Activated T-helper 1 cell treated with anti-CD3 and anti-CD28 coated beads, Interleukin-2, amount 50 U/mL, for 16 hours (primary cell): ENCODE results near the gene DENND4B.
"Not testable (repeated sequence)": the region's sequence is repeated elsewhere in the genome, so short reads cannot be mapped to it uniquely, and the experiment has no call there.

Experiments used
- DNase-seq, 2 donors: peaks; one replicate each; pipeline ENCODE4 v3.0.0-alpha.2; 2020; ENCODE audit warnings: low read depth in 1 of 2, low spot score in 1 of 2

DENND4B gene

DNA sequence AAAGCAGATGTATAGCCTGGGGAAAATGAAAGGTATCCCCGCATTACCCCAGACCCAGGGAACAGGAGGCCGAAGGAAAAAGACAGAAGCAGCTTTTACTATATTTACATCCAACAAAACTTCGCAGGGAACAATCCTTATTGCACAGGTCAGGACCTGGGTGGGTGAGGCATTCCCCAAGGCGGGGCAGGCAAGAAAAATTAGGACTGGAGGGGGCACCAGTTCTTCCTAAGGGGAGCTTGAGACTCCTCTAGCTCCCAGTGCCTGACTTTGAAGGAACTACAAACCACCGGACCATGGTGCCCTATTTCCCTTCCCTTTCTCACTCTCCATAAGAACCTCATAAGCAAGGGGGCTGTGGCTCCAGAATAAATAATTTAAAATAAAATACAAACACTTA, 17.1 kb downstream of the DENND4B start:
- no peak for DNase-seq

DNA sequence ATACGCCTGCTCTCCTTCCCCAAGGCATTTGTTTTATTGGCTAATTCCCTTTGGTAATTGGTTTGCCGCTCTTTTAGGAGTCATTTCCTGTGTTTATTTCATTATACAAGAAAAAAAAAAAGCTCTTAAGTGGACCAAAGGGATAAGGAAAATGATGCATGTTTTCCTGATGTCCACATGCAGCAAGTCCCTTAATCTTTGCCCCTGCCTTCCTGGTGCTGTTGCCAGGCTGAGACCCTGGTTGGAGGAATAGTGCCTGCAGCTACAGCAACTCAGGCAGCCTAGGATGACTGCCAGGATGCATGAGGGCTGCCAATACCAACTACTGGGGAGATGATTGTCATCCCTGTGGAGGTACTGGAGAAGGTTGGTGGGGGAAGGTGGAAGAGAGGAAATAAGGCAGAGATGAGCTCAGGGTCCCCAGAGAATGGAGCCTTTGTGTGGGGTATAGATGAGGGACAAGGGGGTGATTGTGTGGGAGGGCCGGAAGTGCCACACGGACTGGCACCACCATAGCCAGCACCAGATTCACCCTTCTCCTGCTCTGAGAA, 17.7 kb downstream of the DENND4B start:
- no peak for DNase-seq

DNA sequence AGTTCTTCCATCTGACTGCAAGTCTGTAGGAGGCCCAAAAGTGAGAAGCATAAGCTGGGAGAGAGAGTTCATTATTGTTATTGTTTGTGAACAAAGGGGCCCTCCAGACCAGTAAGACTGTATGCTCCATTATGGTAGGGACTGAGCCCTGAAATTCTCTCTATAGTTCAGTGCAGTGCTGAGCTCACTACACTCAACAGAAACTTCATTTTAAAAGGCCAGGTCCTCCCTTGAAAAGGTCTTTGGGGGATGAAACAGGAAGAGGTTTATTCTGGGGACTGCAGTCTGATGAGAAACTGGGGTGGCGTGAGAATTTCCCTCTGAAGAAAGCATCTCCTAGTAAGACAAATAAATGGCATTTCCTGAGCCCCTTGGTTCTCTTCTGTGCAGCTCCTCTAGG, 18.3 kb downstream of the DENND4B start:
- no peak for DNase-seq

DNA sequence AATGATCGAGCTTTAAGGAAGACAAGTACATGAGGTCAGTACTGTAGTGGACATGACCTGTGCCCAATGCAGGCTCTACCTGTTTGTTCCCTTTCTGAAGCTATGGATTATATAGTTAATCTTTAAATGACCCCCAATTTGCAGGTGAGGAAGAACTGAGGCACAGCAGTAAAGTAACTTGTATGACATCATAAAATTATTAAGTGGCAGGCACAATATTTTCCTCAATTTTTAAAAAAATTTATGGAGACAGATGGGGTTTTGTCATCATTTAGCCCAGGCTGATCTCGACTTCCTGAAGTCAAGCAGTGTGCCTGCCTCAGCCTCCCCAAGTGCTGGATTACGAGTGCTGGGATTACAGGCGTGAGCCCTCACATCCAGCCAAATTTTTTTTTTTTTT, 20.1 kb downstream of the DENND4B start:
- no peak for DNase-seq

DNA sequence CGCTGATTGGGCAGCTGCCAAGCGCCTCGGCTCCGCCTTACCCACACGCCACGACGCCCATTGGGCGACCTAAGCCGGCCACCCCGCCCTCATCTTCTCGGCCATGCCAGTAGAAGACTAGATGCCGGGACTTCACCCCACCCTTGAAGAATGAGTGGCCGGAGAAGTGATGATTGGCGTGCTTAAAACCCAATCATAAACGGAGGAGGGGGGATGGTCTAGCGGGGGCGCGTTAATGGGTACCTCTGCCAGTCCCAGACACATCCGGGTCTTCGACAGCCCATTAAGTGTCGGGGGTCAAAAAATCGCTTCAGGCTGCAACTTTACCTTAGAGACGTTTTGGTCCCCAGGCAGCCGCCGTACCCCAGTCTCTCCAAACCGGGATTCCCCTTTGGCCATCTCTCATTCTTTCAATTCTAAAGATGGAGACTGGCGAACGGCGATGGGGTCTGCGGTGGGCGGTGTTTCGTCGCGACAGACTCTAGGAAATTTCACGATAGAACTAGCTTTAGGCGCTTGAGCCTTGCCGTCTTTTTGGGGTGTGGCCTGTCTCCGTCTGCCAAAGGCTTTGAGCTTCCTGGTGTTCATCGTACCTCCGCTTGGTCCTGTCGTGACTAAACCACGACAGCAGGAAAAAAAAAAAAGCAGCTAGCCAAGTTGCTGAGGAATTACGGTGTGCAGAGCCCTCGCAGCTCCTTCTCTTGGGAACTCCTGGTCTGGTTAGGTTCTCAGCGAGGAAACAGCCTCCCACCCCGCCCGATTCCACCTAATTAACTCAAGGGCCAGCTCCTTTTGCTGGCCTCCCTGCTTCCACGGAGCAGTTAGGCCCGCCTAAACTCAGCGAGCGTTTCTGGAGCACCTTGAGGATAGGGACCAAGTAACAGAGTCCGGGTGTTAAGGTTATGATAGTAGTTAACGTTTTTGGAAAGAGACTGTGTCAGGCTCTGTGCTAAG, 23.3 kb downstream of the DENND4B start, which contains the start of gene GATAD2B:
Gene GATAD2B (minus strand): TSS at position 1 of the 954 bp plus-strand sequence. CDS start 94,625 bp downstream, outside the sequence.
- peak; percentile 93 to 97 for DNase-seq

DNA sequence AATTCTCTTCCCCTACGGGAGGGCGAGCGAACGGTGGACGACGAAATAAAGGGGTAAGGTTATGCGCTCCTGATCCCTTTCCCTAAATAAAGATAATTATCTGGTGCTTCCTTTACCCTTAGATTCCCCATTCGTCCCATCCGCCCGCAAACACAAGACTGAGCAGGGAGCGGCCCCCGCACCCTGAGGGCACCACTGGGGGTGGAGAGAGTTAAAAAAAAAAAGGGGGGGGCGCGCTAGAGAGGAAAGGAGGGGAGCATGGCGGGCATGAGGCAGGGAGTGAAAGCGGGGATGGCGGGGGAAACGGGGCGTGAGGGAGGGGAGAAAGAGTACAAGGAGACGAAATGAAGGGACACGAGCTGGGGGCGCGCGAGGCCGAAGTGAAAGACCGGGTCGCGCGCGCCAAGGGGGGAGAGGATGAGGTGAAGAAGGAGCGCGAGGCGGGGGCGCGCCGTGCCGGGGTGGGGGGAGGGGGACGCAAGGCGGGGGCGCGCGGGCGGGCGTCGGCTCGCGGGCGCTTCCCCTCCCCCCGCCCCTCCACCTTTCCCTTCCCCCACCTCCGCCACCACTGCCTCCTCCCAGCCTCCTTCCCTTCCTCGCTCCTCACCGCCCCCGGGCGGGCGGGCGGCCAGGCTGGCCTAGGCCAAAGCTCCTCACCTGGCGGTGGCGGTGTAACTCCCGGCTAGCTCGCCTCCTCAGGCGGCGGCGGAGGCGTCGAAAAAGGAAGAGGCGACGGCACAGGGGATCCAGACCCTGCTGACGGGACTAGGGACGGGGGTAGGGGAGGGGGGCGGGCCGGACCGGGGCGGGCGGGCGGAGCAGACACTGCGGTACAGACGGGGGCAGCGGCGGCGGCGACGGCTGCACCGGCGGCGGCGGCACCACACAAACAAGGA, 24.2 kb downstream of the DENND4B start:
- DNase-seq = peak in 1 of 2 donors; percentile 13

DNA sequence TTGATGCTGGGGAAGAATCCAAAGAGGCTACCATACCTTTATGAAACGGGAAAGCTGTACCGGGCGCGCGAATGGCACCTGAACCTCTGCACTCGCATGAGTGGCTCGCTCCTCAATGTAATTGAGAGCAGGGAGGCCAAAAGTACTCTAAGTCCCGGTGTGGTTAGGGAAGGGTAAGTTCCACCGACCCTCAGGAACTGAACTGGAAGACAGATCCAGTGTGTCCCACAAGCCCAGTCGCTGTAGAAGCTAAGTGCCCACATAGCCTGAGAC, 24.8 kb downstream of the DENND4B start:
- no peak for DNase-seq

DNA sequence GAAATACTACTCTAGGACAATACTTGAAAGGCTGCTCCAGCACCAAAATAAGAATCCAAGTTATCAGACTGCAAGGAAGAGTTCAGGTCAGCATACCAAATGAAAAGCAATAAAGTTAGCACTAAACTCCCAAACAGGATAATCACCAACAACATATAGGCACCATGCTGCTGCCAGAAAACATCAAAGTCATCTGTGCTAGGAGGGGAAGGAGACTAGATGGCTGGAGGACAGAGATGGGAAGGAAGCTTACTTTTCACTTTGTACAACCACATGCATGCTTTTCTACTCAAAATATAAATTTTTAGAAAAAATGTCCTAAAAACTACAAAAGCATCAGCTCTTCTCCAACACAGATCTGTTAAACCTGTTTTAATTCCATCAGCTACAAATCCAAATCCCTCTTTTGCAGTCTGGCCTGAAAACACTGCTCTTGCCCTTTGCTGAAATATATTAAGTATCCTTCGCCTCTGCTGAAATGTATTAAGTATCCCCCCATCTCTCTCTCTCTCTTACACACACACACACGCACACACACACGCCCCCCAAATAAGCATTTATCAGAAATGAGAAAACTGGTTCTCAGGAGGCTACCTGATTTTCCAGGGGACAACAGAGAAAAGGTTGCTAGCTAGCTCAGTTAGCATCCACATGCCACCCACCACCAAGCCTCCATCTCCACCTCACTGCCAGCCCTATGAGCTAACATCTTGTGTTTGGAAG, 25.3 kb downstream of the DENND4B start:
- no peak for DNase-seq

DNA sequence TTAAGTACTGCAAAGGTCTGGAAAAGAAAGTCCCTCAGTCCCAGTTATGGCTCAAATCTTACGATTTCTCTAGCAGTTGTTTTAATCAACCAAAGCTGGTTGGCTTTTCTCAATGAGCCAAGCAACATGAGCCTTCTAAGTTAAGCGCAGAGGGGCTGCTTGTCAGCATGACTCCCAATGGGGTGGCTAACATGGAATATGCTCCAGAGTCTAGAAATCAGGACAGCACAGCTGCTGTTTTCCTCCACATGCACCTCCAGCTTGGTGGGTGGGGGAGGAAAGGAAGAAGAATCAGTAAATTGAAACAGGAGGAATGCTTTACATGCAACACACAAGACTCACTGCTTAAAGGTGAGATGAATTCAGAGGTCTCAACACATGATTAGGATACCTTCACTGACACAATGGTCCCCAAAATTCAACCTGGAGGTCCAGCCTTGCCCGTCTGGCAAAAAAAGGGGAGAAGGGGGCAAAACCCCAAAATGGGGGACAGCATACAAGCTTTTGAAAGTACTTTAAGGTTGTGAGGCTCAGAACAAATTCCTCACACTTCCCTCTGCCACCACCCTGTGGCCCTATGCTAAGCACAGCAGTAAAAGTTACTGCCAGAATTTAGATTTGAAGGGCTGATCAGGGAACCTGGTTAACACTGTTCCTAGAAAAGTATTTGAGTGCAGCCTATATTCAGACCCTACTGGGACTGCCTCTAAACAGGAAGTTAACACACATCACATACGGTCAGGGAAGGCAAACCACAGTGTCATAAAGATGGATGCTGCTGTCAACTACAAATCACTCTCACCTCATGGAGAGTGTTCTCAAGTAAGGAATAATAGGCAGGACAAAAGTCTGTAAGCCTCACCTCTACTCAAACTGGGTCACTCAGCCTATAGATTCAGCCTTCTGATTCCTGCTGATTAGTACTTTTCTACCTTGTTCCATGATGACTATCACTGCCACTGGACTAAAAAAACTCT, 26.4 kb downstream of the DENND4B start:
- no peak for DNase-seq

DNA sequence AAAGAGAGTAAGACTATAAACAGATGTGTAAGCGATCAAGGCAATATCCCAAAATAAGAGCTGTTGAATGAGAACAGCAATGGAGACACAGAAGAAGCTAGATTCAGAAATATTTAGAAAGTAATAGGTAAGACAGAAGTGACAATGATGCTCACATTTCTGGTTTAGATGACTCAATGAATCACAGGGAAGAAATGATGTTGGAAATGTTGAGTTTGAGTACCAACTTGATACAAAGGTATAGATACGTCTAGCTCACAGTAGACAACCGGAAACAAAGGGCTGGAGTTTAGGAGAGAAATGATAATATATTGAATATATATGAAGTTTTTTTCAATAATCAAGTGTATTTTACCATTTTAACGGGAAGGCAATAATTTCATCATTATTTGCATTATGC, 30.2 kb downstream of the DENND4B start:
- no peak for DNase-seq

DNA sequence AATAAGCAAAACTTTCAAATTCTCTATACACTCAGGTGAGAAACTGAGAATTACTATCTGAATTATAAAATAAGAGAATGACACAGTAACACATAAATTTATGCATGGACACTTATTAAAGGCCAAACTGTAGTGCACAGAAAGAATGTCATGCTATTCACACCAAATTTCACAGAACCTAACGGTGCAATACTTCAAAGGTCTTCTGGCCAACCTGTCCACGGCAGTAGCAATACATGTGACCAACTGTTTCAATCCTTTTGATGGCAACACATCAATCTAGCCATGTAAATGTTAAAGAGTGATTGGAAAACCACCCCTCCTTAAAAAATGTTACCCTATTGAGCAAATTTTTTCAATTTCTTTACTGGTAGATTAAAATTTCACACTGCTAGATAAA, 34.2 kb downstream of the DENND4B start:
- DNase-seq = no peak

DNA sequence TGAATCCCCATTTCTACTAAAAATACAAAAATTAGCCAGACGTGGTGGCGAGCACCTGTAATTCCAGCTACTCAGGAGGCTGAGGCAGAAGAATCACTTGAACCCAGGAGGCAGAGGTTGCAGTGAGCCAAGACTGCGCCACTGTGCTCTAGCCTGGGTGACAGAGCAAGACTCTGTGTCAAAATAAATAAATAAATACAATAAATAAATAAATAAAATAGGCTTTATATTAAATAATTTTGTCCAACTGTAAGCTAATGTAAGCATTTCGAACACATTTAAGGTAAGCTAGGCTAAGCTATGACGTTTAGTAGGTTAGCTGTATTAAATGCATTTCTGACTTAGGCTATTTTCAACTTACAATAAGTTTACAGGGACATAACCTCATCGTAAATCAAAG, 36.0 kb downstream of the DENND4B start:
- DNase-seq = not testable (repeated sequence)

DNA sequence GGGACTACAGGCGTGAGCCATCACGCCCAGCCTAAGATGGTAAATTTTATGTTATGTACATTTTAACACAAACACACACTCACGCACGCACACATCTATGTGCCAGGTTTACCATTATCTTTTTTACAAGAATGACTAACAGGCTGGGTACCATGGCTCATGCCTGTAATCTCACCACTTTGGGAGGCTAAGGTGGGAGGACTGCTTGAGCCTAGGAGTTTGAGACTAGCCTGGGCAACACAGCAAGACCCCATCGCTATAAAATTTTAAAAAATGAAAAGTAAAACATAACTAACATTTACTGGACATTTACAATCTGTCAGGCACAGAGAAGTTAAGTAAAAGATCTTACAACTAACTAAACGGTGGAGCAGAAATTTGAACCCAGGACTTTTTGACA, 38.4 kb downstream of the DENND4B start:
- no peak for DNase-seq

DNA sequence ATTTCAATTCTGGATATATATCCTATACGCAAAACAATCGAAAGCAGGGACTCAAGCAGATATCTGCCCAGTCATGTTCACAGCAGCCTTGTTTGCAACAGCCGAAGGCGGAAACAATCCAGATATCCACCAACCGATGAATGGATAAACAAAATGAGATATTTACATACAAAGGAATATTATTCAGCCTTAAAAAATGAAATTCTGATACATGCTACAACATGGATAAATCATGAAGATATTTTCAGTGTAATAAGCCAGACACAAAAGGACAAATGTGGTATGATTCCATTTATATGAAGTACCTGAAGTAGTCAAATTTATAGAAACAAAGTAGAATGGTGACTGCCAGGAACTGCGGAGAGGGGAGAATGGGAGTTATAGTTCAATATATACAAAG, 39.4 kb downstream of the DENND4B start:
- DNase-seq = no peak

DNA sequence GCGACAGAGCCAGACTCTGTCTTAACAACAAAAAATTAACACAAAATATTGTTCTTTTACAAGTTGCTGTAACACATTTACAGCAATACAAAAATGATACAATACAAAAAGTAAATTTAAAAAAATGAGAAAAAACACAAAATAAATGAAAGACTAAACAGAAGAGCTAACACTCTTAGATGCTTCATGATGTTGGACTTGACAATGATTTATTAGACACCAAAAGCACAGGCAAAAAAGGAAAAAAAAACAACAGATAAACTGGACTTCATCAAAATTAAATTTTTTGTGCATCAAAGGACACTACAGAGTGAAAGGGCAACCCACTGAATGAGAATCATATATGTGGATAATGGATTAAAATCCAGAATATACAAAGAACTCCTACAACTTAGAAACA, 40.1 kb downstream of the DENND4B start:
- DNase-seq = no peak

DNA sequence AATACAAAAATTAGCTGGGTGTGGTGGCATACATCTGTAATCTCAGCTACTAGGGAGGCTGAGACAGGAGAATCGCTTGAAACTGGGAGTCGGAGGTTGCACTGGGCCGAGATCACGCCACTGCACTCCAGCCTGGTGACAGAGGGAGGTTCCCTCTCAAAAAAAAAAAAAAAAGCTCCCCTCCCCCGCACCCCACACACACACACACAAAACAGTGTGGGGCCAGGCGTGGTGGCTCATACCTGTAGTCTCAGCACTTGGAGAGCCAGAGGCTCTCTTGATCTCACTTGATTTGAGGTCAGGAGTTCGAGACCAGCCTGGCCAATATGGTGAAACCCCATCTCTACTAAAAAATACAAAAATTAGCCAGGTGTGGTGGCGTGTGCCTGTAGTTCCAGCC, 40.6 kb downstream of the DENND4B start:
- DNase-seq = not testable (repeated sequence)

DNA sequence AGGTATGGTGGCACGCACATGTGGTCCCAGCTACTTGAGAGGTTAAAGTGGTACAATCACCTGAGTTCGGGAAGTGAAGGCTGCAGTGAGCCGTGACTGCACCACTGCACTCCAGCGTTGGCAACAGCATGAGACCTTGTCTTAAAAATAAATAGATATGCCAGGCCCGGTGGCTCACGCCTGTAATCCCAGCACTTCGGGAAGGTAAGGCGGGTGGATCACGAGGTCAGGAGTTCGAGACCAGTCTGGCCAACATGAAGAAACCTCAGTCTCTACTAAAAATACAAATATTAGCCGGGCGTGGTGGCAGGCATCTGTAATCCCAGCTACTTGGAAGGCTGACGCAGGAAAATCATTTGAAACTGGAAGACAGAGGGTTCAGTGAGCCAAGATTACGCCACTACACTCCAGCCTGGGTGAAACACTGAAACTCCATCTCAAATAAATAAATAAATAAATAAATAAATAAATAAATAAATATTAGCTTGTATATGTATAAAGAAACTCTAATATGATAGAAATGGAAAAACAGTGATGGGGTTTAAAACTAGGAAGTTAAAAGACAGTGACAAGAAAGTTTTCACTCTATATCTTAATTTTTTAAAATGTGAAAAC, 42.6 kb downstream of the DENND4B start:
- no peak for DNase-seq

DNA sequence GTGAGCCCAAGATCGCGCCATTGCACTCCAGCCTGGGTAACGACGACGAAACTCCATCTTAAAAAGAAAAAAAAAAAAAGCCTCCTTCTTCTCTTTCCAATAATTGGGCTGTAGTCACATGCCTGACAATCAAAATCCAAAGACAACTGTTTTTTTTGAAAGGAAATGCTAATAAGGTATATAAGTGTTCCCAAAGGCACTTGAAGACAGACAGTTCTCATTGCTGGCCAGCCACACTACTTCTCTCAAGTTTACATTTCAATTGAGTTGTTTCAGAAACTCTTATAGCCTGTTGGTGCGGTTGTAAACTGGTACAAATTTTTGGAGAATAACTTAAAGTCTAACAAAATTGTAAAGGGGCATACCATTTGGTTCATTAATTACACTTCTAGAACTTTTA, 47.0 kb downstream of the DENND4B start:
- no peak for DNase-seq

DNA sequence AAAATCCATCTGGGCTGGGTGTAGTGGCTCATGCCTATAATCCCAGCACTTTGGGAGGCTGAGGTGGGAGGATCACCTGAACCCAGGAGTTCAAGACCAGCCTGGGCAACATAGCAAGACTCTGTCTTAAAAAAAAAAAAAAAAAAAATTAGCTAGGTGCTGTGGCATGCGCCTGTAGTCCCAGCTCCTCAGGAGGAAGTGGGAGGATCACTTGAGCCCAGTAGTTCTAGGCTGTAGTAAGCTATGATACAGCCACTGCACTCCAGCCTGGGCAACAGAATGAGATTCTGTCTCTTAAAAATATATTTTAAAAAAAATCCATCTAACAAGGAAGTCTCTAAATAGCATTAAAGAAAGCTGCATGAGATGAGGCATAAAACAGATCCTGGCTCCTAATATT, 50.7 kb downstream of the DENND4B start:
- DNase-seq = not testable (repeated sequence)

DNA sequence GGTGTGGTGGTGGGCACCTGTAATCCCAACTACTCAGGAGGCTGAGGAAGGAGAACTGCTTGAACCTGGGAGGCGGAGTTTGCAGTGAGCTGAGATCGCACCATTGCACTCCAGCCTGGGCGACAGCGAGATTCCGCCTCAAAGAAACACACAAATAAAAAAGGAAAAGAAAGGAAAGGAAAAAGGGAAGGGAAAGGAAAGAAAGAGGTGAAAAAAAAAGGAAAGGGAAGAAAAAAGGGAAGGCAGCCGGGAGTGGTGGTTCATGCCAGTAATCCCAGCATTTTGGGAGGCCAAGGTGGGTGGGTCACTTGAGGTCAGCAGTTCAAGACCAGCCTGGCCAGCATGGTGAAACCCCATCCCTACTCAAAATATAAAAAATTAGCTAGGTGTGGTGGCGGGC, 55.5 kb downstream of the DENND4B start:
- DNase-seq = not testable (repeated sequence)
